ENCODE data around the gene GDI2.
"Not testable (repeated sequence)": the region's sequence is repeated elsewhere in the genome, so short reads cannot be mapped to it uniquely, and the experiment has no call there.

GDI2 gene

GRCh38 chr10:5826511-5826910 lies 13.3 kb upstream of the GDI2 start:
- not testable (repeated sequence) for DNase-seq

GRCh38 chr10:5818894-5819293 lies 5.7 kb upstream of the GDI2 start:
- no peak for DNase-seq

GRCh38 chr10:5818048-5818331 lies 4.8 kb upstream of the GDI2 start:
- DNase-seq = no peak

DNA sequence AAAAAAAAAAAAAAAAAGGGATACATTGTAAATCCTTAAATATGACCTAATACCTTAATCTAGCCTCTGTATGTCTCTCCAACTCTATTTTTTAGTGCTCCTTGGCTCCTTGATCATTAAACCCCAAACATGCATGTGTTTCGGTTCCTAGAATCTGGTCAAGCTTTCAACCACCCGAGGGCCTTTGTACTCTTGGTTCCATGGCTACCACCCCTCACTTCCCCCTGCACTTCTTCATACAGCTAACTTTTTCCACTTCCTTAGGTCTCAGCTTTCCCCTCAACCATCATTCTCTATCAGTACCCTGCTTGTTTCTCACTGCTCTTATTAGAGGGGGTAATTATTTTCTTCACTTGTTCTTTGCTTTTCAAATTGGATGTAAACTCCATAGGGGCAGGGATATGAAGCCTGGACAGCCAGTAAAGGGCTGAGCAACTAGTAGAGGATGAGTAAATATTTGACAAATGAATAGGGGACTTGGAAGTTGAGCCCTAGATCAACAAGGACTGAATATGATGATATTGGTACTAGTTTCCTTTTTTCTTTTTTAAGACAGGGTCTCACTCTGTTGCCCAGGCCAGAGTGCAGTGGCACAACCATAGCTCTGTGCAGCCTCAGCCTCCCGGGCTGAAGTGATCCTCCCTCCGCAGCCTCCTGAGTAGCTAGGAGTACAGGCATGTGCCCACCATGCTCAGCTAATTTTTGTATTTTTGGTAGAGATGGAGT lies 4.3 kb upstream of the GDI2 start:
- DNase-seq = no peak

DNA sequence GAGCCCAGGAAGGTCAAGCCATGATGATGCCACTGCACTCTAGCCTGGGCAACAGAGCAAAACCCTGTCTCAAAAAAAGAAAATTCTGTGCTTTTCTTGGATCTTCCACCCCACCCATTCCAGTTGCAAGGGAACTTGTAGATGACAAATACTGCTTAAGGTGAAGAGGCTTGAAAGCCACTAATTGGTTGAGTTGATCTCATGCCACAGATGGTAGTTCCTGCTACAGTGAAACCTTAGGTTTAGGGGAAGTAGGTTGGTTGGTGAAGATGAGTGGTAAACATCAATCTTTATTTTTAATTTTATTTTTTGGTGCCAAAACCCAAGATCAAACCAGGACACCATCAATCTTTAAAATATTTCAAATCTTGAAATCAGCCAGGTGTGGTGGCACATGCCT lies 2.9 kb upstream of the GDI2 start:
- DNase-seq = no peak

DNA sequence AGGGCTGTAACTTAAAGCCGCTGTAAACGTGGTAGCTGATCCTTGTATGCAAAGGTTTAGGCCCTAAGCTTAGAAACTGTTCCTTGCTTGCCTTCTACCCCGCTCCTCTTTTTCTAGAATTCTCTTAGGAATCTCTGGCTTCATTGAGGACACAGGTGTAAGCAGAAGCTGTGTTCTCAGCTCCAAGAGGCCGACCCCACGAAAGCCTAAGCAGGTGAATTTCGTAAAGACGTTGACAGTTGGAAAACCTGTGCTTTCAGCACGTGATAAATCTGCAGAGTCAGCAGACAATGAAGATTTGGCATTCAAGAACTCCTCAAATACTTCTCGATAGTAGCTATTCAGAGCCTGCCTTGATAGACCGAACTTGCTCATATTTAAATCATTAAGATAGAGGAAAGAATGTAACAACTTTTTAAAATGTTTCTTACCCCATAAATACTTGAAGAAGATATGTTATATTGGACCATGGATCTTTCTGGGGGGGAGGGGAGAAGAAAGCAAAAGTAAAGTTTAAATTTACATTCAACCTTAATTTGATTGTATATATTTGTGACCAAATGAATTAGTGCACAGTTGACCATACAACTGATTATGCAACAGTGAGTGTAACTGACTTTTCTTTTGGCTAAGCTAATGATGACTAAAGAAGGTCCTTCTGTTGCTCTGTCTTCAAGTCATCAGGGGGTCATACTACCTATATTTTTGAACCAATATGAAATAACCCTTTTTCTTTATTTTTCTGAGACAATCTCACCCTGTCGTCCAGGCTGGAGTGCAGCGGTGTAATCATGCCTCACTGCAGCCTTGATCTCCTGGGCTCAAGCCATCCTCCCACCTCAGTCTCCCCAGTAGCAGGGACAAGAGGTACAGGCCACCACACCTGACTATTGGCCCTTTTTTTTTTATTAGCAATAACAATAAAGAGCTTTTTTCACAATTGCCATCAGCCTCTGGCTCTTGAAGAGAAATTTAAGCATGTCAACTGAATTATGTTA lies 1.2 kb upstream of the GDI2 start:
- DNase-seq = peak; percentile 18

GRCh38 chr10:5813091-5813340 lies 218 bp downstream of the GDI2 start:
- no peak for DNase-seq

GRCh38 chr10:5812283-5813090 lies 747 bp downstream of the GDI2 start:
- peak; percentile 28 for DNase-seq

DNA sequence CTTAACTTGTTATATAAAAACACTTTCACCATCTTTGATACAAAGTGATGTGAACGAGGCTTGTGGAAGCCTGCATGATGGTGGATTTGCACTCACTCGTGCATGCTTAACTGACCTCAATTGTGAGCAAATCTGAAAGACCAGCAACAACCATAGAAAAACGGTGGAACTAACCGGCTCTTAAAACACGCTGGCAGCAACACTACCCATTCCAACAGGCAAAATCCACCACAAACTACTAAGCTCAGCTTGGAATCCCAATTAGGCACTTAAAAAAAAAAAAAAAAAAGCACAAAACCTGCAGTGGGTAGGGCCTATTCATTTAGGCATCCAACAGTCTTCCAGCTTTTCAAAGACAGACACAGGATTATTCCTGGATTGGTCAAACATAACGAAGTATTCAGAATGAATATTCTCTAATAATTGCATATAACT lies 1.8 kb downstream of the GDI2 start:
- DNase-seq = peak; percentile 45

GRCh38 chr10:5810225-5810624 lies 3.0 kb downstream of the GDI2 start:
- DNase-seq = no peak

DNA sequence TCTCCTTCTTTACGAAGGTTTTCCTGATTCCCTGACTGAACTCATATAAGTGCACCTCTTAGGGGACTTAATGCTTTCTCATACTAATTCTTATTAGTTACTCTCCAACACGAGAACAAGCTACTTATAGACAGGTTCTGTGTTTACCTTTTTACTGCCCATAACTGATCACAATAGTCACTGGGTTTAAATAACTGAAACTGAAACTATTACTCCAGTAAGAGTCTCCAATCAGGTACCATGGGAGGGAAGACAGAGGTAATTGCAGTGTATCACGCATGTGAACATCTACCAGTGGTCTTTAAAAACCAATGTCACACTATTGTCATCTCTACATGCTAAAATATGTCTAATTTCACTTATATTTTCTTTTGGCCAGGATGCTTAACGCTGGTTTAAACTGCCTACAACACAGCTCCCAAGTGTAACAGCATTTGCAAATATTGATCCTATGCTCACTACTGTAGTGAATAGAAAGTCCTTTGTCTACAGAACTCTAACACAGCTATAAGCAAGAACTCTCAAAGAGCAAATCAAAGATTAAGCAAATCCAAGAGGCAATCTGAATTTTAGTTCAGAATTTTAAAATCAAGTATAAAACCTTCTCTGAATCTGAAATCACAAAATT lies 3.6 kb downstream of the GDI2 start:
- DNase-seq = no peak

DNA sequence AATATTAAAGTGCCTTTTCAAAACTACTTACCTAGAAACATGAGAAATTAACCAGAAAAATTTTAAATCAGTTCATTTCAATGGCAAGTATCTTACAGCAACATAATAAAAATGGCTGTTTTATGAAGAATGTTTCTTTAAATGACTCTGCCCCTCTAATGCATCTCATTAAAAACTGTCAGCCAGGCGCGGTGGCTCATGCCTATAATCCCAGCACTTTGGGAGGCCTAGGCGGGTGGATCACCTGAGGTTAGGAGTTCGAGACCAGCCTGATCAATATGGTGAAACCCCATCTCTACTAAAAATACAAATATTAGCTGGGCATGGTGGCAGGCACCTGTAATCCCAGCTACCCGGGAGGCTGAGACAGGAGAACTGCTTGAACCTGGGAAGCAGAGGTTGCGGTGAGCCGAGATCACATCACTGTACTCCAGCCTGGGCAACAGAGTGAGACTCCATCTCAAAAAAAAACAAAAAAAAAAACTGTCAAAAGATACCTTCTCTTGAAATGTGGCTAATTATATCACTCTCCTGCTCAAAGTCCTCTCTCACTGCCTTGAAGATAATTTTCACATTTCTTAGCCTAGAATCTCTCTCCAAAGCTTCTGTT lies 4.3 kb downstream of the GDI2 start:
- not testable (repeated sequence) for DNase-seq

DNA sequence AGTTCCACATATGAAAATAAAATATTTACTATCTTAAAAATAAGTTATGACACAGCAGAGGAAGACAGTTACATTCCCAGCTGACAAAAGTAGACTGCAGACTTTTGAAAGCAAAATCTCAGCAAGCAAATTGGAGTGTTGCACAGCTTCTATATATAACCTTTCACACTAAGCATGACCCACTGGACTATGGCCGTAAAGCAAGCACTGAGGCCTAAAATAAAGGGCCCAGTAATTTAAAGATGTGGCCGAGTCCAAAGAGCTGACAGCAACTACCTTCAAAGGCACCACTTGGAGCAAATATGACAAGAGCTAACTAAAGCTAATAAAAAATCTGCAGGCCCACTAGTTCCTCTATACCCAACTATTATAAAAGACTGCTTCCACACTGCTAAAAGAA lies 6.5 kb downstream of the GDI2 start:
- no peak for DNase-seq

DNA sequence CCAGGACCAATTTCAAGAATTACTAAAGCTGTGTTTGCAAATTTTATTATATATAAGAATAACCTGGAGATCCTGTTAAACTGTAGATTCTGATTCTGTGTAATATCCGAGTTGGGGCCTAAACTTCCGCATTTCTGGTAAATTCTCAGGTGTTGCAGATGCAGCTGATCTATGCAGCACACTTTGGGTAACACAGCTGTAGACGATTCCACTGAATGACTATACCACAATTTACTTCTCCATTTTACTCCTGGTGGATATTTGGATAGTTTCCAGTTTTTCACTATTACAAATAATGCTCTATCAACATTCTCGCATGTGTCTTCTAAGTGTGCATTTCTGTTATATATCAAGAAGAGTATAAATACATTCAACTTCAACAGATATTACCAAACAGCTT lies 7.5 kb downstream of the GDI2 start:
- no peak for DNase-seq

DNA sequence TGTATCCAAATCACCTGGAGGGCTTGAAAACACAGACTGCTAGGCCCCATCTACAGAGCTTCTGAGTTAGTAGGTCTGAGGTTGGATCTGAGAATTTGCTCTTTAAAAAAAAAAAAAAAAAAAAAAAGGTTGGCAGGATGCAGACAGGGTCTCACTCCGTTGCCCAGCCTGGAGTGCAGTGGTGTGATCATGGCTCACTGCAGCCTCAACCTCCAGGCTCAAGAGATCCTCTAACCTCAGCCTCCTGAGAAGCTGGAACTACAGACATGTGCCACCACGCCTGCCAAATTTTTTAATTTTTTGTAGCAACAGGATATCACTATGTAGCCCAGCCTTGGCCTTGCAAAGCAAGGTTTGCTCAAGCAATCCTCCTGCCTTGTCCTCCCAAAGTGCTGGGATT lies 8.0 kb downstream of the GDI2 start:
- no peak for DNase-seq

DNA sequence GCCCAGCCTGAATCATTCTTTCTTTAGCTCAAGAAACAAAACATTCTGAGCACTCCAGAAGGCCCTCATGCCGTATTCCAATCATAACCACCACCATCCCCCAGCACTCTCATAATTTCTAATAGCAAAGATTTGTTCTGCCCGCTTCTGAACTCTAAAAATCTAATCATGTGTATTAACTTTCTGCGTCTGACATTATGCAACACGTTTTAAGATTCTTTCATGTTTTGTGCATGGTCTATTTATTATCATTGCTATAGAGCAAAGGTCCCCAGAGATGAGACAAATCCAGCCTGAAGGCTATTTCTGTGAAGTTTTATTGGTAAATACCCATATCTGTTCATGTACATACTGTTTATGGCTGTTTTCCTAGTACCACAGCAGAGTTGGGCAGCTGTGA lies 8.8 kb downstream of the GDI2 start:
- no peak for DNase-seq

GRCh38 chr10:5800782-5801181 lies 12.5 kb downstream of the GDI2 start:
- no peak for DNase-seq

DNA sequence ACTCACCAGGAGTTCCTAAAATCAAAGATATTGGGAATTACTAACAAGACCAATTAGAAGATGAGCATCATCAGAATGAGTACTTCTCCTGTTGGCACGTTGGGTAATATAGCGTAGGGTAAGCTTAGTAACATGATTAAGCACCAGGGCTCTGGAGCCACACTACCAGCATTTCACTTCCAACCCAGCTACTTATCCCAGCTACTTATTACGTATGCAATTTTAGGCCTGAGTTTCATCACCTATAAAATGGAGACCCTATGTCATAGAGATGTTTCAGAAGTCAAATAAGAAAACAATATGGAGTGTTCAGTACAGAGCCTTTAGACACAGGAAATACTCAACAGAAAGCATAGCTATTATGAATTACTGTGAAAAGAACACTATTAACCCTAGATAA lies 19.0 kb downstream of the GDI2 start:
- no peak for DNase-seq

DNA sequence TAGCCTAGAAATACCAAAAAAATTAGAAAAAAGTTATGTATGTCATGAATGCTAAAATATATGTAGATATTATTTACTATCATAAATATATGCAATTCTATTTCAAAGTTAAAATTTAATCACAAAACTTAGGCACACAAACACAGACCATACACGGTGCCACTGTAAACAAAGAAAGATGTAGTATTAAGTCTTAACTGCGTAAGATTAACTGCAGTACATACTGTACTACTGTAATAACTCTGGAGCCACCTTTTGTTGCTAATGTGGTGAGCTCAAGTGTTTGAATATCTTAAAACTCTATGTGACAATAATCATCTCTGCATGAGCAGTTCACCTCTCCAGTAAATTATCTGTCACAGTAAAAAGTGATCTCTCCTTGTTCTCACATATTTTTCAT lies 23.6 kb downstream of the GDI2 start:
- DNase-seq = no peak

GRCh38 chr10:5788969-5789368 lies 24.3 kb downstream of the GDI2 start:
- no peak for DNase-seq

- DNase-seq = no peak
These were observed 29.9 kb downstream of the GDI2 start for GRCh38 chr10:5783300-5783699.

- no peak for DNase-seq
These were observed 31.1 kb downstream of the GDI2 start for GRCh38 chr10:5782174-5782573.

DNA sequence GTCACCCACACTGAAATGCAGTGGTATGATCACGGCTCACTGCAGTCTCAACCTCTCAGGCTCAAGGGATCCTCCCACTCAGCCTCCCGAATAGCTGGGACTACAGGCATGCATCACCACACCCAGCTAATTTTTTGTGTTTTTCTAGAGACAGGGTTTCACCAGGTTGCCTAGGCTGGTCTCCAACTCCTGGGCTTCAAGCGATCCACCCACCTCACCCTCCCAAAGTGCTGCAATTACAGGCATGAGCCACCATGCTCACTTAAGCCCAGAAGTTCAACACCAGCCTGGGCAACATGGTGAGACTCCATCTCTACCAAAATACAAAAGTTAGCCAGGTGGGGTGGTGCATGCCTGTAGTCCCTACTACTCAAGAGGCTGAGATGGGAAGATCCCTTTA lies 33.5 kb downstream of the GDI2 start:
- no peak for DNase-seq
